Measurements from ENCODE around the gene ECE1.

Gene ECE1

DNA sequence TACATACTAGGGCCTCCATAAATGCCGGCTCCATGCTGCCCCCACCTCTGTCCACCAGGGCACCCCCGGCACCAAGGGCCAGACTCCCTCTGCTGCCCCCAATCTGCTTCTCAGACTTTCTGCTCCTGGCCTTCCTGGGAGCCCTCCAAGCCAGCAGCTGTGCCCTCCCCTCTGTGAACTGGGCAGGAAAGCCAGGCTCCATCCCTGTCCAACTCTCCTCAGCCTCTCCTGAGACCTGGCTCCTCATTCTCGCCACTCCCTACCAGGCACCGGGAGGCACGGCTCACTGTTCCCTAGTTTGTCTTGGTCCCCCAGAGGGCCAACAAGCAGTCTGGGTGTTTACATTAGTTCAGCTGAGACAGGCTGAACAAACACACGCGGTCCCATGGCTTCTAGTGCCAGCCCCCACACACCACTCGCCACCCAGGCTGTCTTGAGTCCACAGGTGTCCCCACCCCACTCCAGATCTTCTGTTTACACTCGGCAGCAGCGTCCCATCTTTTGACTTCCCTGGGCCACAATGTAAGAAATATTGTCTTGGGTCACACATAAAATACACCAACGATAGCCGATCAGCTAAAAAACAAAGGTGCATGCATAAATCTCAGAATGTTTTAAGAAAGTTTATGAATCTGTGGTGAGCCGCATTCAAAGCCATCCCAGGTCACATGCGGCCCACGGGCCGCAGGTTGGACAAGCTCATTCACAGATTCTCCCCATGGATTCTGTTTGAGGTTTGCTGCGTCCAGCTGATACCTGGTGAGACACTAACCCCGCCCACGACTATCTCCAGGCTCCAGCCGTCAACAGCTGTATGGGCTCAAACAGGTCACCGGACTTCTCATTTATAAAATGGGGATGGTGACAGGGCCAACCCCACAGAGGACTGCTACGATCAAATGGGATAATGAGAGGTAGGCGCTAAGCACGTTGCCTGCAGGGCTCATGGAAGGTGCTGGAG is 29.5 kb upstream of the ECE1 start:
- no peak for DNase-seq (ENCODE audit: low spot score in 2 of 2)
- in situ Hi-C loops (cut with MboI; ENCODE audit: low sequenced_read_pairs): no loop called here
- H3K27me3 ChIP-seq (ENCODE audit: low read depth): no peaks in the 10 kb centered on the region
- no peaks in the 10 kb centered on the region for H3K36me3 ChIP-seq (replicated peaks)
- no peaks in the 10 kb centered on the region for H3K9me3 ChIP-seq
- H3K4me1 ChIP-seq: peaks cover 12% of the 10 kb centered on the region
- H3K4me3 ChIP-seq: no peak overlapping the region

DNA sequence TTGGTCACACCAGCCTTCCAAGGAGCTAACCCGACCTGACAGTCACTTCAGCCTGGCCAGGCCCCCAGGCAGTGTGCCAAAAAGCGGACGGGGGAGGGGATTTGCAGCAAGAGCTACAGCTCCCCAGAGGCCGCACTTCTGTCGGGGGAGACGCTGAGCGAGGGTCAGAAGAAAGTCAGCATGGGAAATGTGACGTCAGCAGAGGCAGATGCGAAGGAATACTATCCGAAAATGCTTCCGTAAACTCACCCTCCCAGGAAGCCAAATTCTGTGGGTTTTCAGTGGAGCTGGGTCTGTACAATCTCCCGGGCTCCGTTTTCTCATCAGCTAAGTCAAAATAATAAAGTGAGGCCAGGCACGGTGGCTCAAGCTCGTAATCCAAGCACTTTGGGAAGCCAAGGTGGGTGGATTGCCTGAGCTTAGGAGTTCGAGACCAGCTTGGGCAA is 28.5 kb upstream of the ECE1 start:
- in situ Hi-C loops (cut with MboI; ENCODE audit: low sequenced_read_pairs): no loop called here
- Histone ChIP-seq H3K4me1 (peaks cover 9% of the 10 kb centered on the region), H3K4me3 (no peak overlapping the region), H3K9me3 (no peaks in the 10 kb centered on the region), H3K27me3 (ENCODE audit: low read depth) (no peaks in the 10 kb centered on the region), H3K36me3 (replicated peaks) (no peaks in the 10 kb centered on the region)
- DNase-seq (ENCODE audit: low spot score in 2 of 2): peak in 1 of 2 experiments; percentile 76

DNA sequence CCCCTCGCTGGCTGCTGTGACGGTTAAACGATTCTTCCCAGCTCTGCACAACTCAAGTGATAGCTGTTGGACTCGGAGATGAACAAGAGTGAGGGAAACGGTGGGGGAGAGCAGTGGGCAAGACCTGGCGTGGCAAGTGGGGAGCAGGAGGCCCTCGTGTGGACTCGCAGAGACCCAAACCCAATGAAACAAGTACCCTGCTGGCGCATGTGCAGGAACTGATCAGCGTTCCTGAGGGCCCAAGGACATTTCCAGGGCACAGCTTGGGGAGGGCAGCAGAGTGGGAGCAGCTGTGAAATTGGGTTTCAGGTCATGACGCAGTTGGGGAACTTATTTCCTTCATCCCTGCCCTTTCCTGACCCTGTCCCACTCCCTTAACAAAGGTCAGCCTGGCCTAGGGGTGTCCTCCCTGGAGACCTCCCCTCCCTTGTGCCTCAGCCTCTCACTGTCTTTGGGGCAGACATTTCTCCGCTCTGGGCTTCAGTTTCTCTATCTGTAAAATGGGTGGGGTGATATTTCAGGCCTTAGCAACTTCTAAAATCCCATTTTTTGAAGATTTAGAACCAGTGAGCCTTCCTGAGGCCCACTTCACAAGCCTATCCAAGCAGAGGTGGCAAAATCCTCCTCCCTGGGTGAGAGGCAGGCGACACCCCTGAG is 27.9 kb upstream of the ECE1 start:
- Histone ChIP-seq H3K36me3 (replicated peaks) (no peaks in the 10 kb centered on the region), H3K4me3 (no peak overlapping the region)

DNA sequence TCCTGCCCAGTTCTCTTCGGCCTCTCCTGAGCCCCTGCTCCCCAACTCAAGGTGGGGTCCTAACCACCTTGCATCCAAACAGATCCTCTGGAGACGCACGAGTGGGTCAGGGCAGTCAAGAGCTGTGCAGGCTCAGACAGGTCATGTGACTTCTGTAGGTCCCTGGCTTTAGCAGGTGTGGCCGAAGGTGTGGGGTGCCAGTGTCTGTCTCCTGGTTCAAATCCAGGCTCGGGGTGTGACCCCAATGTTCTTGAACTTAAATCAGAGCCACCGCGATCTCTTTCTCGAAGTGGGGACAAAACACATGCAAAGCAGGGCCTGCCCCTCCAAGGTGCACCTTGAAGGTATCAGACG is 27.4 kb upstream of the ECE1 start:
- in situ Hi-C loops (cut with MboI; ENCODE audit: low sequenced_read_pairs): no loop called here
- H3K4me1 ChIP-seq: peaks cover 3% of the 10 kb centered on the region; the same call in 1 of the 2 replicates
- H3K36me3 ChIP-seq (replicated peaks): no peaks in the 10 kb centered on the region
- H3K9me3 ChIP-seq: no peaks in the 10 kb centered on the region
- H3K4me3 ChIP-seq: no peak overlapping the region
- DNase-seq (ENCODE audit: low spot score in 2 of 2): no peak
- H3K27me3 ChIP-seq (ENCODE audit: low read depth): no peaks in the 10 kb centered on the region

More for the DNA sequence above, 27.9 kb upstream of the ECE1 start:
- Histone ChIP-seq H3K4me1 (peaks cover 8% of the 10 kb centered on the region), H3K27me3 (ENCODE audit: low read depth) (no peaks in the 10 kb centered on the region), H3K9me3 (no peaks in the 10 kb centered on the region)
- no peak for DNase-seq (ENCODE audit: low spot score in 2 of 2)
- in situ Hi-C loops (cut with MboI; ENCODE audit: low sequenced_read_pairs): no loop called here

DNA sequence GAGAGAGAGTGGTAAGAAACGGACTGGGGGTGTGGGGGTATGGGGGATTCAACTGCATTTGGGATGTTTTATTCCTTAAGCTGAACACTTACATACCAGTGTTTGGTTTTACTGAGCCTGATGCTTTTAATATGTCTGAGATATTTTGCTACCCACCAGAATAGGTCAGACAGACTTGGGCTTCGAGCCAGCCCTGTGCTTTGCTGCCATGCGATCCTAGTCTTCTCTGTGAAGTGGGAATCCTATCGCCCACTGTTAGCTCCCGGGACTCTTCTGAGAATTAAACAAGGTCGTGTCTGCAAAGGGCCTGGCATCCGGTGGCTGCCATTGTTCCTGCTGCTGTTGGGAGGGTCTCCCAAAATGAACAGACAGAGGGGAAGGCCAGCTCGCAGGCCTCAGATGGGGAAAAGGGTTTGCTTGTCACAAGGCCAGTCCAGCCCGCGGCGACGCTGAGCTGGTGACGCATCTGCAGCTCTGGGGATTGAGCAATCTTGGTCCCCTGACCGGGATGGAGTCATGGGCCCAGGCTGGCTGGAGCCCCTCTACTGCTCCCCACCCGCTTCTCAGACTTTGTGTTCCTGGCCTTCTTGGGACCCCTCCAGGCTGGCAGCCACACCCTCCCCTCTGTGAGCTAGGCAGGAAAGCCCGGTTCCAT is 26.9 kb upstream of the ECE1 start:
- no peak for DNase-seq (ENCODE audit: low spot score in 2 of 2)
- H3K4me1 ChIP-seq: peaks cover 3% of the 10 kb centered on the region; the same call in 1 of the 2 replicates
- in situ Hi-C loops (cut with MboI; ENCODE audit: low sequenced_read_pairs): no loop called here

DNA sequence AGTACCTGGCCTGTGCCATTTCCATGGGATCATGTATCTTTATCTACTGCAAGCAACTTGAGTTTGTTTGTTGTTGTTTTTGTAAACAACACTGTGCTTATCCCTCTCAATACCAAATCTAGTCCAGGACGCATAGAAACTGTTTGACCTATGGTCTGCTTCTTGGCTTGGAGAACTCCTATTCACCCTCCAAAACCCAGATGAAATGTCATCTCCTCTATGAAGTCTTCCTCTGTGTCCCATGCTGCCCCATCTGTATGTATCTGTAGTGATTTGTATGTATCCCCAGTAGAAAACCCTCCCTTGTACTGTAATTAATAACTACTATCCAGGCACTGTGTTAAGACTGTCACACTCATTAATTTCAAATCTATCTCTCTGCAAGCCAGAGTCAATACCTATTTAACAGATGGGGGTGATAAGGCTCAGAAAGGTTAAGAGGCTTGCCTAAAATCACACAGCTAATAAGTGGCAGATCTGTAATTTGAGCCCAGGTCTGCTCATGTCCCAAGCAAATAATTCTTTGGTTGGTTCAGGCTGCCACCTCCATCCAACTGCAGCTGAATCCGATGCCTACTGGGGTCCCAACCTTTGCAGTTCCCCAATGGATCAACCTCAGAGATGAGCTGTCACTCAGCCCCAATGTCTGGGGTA is 24.6 kb upstream of the ECE1 start:
- Histone ChIP-seq H3K36me3 (replicated peaks) (no peaks in the 10 kb centered on the region), H3K9me3 (no peaks in the 10 kb centered on the region), H3K4me3 (no peak overlapping the region), H3K27me3 (ENCODE audit: low read depth) (no peaks in the 10 kb centered on the region), H3K4me1 (peaks cover 3% of the 10 kb centered on the region; the same call in 1 of the 2 replicates)
- no peak for DNase-seq (ENCODE audit: low spot score in 2 of 2)
- in situ Hi-C loops (cut with MboI; ENCODE audit: low sequenced_read_pairs): no loop called here

More for the DNA sequence above, 26.9 kb upstream of the ECE1 start:
- Histone ChIP-seq H3K9me3 (no peaks in the 10 kb centered on the region), H3K27me3 (ENCODE audit: low read depth) (no peaks in the 10 kb centered on the region), H3K36me3 (replicated peaks) (no peaks in the 10 kb centered on the region), H3K4me3 (no peak overlapping the region)

DNA sequence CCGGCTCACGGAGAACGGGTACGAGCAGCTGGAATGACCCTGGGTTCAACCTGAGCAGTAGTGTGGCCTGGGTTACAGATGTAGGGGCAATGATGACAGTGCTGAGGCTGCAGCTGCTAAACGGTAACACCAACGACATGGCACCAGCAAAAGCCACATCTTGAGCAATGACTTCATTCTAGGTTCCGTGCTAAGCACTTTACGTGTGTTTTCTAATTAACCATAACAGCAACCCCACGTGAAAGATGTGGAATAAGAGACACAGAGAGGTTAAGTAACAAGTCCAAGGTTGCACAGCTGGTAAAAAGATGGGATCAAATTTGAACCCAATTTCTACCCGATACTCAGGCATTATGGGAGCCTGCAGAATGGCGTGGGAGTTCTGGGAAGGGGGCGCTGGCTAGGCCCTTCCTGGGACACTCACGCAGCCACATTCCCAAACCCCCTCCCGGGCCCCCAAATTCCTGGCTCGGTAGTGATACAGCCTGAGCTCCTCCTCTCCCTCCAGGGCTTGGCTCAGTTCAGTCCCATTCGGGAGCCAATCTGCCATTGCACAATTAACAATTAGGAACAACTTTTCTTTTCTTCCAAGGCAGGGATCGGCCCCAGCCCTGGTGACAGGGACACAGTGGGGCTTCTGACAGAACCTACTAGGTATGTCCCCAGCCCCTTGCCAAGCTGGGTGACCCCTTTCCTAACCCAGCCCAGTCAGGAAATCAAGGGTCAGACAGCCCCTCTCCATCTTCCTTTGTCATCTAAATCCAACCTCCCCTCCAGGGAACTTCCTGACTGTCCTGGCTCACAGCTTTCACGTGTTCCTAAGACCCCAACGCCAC is 23.8 kb upstream of the ECE1 start:
- peaks cover 3% of the 10 kb centered on the region; the same call in 1 of the 2 replicates for H3K4me1 ChIP-seq

DNA sequence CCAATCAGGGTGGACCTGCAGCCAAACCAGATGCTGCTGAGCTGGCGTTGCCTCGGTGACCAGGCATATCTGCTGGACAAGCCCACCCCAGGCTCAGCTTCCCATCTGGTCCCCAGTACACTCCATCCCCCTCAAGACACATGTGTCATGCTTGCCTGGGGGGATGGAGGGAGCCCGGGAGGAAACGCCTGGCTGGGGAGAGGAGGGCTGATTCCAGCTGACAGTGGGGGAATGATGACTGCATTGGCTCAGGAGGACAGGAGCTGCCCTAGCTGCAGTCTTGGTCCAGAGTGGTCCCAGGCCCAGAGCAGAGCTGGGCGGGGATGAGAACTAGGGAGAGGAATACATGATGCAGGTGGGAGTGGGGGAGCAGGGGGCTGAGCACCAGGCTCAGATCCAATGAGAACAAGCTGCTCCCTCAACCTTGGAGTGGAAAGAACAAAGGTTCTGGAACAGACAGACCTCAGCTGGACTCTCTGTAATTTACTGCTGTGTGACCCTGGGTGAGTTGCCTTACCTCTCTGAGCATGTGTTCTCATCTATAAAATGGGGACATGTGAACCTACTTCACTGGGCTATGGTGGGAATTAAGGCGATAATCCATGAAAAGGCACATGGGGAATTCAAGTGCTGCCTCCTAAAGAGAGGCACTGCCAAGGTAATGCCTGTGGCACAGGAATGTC is 23.1 kb upstream of the ECE1 start:
- no peaks in the 10 kb centered on the region for H3K36me3 ChIP-seq (replicated peaks)
- no peak overlapping the region for H3K4me3 ChIP-seq
- no peaks in the 10 kb centered on the region; the same call in 1 of the 2 replicates for H3K4me1 ChIP-seq
- in situ Hi-C loops (cut with MboI; ENCODE audit: low sequenced_read_pairs): no loop called here
- H3K27me3 ChIP-seq (ENCODE audit: low read depth): no peaks in the 10 kb centered on the region
- no peaks in the 10 kb centered on the region for H3K9me3 ChIP-seq
- DNase-seq (ENCODE audit: low spot score in 2 of 2): no peak

More for the DNA sequence above, 23.8 kb upstream of the ECE1 start:
- Histone ChIP-seq H3K9me3 (no peaks in the 10 kb centered on the region), H3K36me3 (replicated peaks) (no peaks in the 10 kb centered on the region), H3K4me3 (no peak overlapping the region), H3K27me3 (ENCODE audit: low read depth) (no peaks in the 10 kb centered on the region)
- in situ Hi-C loops (cut with MboI; ENCODE audit: low sequenced_read_pairs): no loop called here
- DNase-seq (ENCODE audit: low spot score in 2 of 2): no peak

DNA sequence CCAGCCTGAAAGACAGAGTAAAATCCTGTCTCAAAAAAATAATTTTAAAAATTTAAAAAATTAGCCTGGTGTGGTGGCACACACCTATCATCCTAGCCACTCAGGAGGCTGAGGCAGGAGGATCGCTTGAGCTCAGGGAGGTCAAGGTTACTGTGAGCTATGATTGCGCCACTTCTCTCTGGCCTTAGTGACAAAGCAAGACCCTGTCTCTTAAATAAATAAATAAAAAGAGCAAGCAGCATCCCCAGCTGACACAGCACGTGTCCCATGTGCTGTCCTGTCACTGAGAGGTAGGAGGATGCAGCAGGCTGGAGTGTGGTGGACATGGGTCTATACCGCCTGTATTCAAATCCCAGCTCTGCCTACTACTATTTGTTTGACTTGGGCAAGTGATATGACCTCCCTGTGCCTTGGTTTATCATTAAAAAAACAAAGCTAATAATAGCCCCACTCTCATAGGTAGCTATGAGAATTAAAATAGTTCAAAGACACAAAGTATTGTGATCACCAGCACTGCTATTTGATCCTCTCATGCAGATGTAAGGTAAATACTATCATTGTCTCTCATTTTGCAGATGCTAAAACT is 22.2 kb upstream of the ECE1 start:
- H3K9me3 ChIP-seq: no peaks in the 10 kb centered on the region
- H3K27me3 ChIP-seq (ENCODE audit: low read depth): no peaks in the 10 kb centered on the region
- no peaks in the 10 kb centered on the region for H3K36me3 ChIP-seq (replicated peaks)
- in situ Hi-C loops (cut with MboI; ENCODE audit: low sequenced_read_pairs): no loop called here
- no peaks in the 10 kb centered on the region for H3K4me1 ChIP-seq
- no peak for DNase-seq (ENCODE audit: low spot score in 2 of 2)
- no peak overlapping the region for H3K4me3 ChIP-seq

DNA sequence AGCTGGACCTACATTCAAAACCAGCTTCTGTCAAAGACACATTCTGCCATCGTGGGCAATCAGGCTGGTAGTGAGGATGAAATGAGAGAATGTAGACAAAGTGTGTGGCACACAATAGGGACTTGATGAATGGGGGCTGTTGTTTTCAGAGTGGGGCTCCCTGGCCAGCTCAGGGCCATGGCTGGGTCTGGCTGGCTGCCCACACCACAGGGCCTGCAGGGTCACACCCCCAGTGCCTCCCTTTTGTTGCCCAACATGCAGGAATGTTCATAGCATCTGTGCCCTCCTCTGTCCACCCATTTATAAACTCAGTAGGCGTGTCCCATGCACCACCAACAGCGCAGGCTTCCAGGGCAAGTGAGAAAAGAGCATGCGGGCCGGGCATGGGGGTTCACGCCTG is 20.8 kb upstream of the ECE1 start:
- DNase-seq (ENCODE audit: low spot score in 2 of 2): no peak

DNA sequence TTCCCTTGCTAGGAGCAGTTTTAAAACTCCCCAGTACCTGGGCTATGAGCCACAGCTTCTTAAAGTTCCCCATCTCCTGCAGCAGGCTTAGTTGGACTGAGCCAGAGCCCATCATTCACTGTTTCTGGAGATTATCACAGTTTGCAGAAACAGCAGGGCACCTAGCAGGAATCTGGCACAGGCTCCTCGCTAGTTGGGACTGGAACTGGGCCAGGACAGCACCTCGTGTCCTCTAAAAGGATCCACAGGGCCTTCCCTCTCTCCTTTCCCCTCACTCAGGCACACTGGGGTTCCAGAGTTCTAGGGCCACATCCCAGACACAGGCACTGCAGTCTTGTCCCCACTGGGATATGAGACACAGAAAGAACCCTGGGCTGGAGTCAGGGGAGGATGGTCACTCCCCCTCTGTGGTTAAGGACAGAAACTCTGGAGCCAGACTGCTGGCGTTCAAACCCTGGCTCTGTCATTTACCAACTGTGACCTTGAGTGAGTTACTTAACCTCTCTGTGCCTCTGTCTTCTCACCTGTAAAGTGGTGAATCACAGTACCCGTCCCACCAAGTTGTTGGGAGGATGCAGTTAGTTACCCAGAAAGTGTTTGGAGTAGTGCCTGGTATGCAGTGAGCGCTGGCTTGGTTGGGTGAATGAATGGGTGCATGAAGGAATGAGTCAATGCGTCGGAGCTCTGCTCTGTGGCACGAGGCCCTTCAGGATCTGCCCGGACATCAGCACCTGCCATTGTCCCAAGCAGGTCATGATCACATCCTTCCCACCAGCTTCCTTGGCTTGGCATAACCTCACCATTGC is 18.8 kb upstream of the ECE1 start:
- Histone ChIP-seq H3K4me1 (no peaks in the 10 kb centered on the region), H3K36me3 (replicated peaks) (no peaks in the 10 kb centered on the region), H3K9me3 (no peaks in the 10 kb centered on the region), H3K4me3 (no peak overlapping the region), H3K27me3 (ENCODE audit: low read depth) (no peaks in the 10 kb centered on the region)
- in situ Hi-C loops (cut with MboI; ENCODE audit: low sequenced_read_pairs): no loop called here
- no peak for DNase-seq (ENCODE audit: low spot score in 2 of 2)

More for the DNA sequence above, 20.8 kb upstream of the ECE1 start:
- no peaks in the 10 kb centered on the region for H3K4me1 ChIP-seq
- H3K9me3 ChIP-seq: no peaks in the 10 kb centered on the region
- in situ Hi-C loops (cut with MboI; ENCODE audit: low sequenced_read_pairs): no loop called here
- H3K4me3 ChIP-seq: no peak overlapping the region
- H3K27me3 ChIP-seq (ENCODE audit: low read depth): no peaks in the 10 kb centered on the region
- no peaks in the 10 kb centered on the region for H3K36me3 ChIP-seq (replicated peaks)

All from HAP-1 (cell line).